Dermis blood vessel endothelial cell (primary cell): ENCODE results near the gene MTURN. TPM values are rescaled to one million over a fixed set of nuclear protein-coding genes. Genes with fewer than 3 reads are reported as not detected.
"Not testable (repeated sequence)": the region's sequence is repeated elsewhere in the genome, so short reads cannot be mapped to it uniquely, and the experiment has no call there.

Experiments used
- DNase-seq: peaks from one replicate; pipeline ENCODE4 v3.0.0; 2010
- total RNA-seq: library from RNA; depleted of rRNA; stranded (reverse); fragments of >200 nt; gene quantifications from 2 replicates; pipeline ENCODE4 v1.2.3, GENCODE V29; 2014

Gene MTURN
- total RNA-seq: 11.4 and 13.9 TPM in 2 replicates

DNA sequence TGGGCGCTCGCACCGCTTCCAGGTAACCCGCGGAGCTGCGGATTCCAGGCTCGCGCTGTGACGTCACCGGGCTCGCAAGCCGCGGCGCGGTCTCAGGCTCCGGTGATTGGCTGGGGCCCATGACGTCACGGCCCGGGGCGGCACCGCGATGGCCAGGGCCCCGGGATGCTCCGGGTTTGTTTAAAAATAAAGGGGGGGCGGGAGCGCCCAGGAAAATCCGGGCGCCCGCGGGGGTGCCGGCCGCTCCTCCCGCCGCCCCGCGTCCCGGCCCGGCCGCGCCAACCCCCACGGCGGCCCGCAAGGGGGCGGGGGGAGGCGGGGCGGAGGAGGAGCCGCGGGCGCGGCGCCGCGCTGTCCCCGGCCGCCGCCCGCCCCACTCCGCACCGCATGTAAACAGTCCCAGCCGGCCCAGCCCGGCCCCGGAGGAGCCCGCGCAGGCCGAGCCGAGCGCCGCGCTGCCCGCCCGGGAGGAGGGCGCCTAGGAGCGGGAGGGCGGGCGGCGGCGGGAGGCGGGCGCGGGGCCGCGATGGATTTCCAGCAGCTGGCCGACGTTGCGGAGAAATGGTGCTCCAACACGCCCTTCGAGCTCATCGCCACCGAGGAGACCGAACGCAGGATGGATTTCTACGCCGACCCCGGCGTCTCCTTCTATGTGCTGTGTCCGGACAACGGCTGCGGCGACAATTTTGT, at the start of gene MTURN:
Gene MTURN (plus strand): TSS at position 376 of the 690 bp plus-strand sequence. CDS start 151 bp downstream, at position 527.
- DNase-seq: peak; percentile 85

DNA sequence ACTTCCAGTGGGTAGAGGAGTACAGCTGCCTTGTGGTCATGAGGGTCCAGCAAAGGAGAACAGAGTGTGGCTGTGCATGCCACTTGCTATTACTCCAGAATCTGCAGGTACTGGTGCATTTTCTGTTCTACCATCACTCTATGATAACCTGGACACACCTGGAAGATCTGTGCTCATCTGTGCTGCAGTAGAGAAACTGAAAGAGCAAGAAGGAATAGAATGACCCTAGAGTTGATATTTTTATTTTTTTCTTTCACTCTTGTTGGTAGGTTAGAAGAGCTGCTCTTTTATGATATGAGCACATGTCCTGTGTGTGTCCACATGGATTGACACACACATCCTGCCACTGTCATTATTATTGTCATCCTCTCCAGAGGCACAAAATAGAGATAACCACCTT, 48.3 kb upstream of the MTURN start:
- no peak for DNase-seq

DNA sequence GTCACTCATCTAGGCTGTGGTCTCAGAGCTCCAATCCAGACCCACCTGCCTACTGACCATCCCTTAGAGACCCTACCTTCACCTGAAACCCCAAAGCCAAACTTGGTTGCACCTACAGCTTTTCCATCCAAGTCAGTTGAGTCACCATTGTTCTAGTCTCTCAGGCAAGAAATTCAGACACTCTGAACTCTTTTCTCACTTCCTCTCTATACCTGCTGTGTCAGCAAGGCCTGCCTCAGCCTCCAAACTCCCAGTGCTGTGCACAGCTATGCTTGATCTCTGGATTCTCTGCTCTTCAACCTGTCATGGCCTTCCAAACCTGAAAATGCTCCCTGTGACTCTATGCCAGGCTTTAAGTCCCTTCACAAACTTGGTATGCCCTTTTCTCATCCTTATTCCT, 47.4 kb upstream of the MTURN start:
- no peak for DNase-seq

DNA sequence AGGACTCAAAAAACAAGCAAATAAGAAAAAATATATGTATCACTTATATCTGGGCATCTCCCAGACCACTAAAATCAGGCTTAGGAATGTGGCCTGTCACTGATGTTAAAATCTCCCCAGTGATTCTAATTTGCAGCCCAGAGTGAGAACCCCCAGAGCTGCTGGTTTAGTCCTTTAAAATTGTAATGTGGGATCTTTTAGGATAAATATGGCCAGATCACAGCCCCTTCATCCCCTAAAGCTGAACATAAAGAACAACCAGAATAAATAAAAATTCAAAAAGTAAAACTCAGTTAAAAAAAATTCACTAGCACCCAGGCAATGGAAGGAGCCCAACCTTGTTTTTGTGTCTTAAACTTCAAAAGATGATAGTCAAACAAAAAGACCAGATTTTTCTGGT, 46.4 kb upstream of the MTURN start:
- DNase-seq: no peak

DNA sequence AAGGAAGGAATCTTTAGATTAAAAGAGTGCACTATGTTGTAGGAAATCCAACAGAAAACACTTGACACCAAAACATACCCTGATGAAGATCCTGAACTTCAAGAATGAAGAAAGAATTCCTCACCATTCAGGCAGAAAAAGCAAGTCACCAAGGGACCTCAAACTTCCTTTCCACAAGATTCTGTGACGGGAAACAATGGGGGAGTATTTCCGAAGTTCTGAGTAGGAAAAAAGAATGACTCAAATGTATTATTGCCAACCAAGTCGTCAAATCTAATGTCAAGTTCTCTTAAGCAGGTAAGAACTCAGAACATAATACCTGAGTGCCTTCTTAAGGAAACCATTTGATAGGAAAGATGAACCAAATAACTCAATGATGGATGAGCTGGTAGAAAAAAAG, 44.7 kb upstream of the MTURN start:
- peak; percentile 74 for DNase-seq

DNA sequence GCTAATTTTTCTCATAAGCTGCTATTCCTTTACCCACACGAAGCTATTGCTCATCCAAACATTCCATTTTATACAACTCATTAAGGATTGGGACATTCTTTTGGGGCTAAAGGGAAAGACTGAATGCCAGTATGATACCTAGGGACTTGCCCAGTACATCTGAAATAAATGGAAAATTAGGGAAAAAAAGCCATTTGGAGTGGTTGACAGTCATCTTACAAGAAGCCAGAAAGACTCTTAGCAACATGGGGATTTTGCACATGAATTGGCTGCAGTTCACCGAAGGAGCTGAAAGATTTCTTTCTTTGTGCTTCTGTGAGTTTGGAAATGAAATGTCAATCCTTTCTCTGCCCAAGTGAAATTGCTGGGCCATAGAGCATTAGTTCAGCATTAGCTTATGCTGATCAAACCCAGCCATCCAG, 43.3 kb upstream of the MTURN start:
- DNase-seq: no peak

DNA sequence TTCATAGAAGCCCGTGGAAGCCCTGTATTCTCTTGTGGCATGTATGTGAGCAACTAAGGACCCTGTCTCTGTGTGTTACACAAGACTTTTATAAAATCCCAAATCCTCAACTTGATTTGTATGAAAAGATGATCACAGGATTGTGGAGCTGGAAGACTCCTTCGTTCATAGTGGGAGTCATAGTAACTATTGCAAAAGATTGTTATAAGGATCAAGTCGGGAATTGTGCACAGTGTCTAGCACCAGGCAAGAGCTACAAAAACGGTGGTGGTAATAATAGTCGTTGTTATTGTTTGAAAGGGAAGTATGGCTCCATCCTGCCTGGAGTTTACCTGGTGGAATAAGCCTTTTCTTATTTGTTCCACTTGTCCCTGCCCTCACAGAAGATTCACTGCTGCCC, 42.8 kb upstream of the MTURN start:
- DNase-seq: no peak

DNA sequence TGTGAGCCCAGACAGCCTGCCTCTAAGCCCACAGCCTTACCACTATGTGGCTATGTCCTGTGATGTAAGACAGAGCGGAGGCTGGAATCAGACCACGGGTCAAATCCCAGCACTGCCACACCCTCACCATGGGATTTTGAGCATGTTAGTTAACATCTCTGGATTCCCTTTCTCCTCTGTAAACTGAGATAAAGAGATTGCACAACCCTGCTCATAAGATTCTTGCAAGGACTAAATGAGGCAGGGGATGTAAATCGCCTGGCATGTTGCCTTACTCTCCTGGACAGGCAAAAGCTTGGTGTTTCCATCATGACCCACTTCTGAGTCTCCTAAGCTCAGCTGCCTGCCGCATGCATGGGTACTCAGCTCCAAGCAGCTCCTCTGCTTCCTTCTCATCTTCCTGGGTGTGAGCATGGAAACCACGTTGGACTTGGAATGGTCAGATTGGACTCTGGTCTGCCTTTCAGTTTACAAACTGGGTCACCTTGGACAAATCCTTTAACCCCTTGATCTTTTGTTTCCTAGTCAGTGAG, 41.3 kb upstream of the MTURN start:
- no peak for DNase-seq

DNA sequence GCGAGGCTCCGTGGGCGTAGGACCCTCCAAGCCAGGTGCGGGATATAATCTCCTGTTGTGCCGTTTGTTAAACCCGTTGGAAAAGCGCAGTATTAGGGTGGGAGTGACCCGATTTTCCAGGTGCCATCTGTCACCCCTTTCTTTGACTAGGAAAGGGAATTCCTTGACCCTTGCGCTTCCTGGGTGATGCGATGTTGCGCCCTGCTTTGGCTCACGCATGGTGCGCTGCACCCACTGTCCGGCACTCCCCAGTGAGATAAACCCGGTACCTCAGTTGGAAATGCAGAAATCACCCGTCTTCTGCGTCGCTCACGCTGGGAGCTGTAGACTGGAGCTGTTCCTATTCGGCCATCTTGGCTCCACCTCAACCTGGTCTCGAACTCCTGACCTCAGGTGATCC, 36.2 kb upstream of the MTURN start:
- DNase-seq: not testable (repeated sequence)

DNA sequence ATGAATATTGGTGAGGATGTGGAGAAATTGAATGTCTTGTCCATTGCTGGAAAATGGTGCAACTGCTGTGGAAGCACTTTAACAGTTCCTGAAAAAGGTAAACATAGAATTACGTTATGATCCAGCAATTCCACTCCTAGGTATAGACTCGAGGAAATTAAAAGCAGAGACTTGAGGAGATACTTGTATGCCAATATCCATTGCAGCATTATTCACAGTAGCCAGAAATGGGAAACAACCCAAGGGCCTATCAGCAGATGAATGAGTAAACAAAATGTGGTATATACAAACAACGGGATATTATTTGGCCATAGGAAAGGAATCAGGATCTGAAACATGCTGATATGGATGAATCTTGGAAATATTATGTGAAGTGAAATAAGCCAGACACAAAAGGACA, 32.5 kb upstream of the MTURN start:
- no peak for DNase-seq

DNA sequence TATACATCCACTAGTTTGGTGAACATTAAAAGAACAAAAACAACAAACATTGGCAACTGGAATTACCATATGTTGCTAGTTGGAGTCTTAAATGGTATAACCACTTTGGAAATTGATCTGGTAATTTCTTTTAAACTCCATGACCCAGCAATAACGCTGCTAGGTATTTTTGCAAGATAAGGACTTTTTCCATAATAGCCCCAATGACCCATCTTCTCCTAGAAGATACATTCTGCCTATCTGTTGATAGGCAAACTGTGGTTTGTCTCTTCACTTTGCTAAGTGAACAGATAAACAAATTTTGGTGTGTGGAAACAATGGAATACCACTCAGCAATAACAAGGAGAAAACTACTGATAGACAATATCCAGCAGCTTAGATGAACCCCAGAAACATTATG, 30.6 kb upstream of the MTURN start:
- no peak for DNase-seq

DNA sequence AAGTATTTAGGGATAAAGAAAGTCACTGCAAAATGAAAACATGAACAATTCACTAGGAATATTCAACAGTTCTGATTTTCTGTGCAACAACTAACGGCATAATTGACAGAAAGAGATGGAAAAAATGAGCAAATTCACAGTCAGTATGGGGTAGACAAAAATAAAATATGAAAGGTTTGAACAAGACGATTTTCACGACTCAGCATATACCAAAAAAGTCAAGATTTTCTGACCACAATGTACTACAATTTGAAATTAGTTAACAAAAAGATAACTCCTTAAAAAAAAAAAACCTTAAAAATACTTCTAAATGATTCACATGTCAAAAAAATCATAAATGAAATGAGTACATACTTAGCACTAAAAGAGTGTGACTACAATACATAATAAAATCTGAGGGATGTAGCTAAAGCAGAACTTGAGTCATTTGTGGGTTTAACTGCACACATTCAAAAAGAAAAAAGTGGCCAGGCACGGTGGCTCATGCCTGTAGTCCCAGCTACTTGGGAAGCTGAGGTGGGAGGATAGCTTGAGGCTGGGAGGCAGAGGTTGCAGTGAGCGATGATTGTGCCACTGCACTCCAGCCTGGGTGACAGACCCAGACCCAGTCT, 22.6 kb upstream of the MTURN start:
- no peak for DNase-seq

DNA sequence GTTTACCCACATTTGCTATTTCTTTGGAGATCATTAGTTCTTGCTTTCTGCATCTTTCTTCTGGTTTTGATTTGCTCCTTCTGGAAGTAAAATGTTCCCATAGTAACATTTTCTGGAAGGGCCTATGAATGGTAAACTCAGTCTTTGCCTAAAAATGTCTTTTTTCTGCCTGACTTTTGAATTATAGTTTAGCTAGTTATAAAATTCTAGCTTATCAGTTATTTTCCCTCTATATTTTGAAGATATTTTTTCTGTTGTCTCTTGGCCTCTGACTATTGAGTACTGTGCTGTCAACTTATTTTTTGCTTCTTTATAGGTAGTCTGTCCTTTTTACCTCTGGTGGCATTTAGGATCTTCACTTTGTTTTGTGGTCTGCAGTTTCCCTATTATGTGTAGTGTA, 21.6 kb upstream of the MTURN start:
- no peak for DNase-seq

DNA sequence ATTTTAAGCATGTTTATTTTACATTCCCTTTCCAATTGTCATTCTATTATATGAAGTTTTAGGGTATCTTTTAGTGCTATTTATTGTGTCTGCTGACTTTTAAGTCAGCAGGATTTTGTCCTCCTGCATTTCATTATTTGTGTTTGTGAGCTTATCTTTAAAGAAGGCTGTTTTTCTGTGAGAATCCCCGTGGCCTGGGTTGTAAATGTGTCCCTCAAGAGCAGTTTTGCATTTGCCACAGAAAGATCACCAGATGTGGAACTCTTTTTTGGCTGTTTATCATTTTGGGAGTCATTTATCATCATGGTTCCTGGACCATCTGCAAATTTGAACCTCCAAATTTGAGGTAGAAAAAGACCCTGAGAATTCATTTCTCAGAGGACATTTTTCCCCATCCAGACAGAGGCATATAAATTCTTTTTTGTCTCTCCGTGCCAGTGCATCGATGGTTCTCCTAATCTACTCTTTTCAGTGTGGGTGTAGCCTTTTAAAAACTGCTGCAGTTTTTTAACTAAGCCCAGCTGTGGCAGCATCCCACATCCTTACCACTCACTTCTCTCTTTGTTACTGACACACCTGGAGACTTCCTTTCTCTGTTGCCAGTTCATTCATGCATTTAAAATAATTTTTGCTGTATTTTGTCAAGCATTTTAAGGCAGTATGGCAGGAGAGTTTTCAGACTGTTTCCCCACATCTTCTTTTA, 20.1 kb upstream of the MTURN start:
- no peak for DNase-seq

DNA sequence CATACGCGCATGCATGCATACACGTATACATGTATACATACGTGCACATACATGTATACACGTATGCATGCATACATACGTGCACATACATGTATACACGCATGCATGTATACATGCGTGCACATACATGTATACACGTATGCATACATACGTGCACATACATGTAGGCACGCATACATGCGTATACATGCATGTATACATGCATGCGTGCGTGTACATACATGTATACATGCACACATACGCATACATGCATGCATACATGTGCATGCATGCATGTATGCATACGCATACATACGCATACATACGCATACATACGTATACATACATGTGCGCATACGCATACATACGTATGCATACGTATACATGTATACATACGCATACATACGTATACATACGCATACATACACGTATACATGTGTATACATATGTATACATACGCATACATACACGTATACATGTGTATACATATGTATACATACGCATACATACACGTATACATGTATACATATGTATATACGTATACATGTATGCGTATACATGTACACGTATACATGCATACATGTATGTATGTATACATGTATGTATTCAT, 19.0 kb upstream of the MTURN start:
- DNase-seq: no peak

DNA sequence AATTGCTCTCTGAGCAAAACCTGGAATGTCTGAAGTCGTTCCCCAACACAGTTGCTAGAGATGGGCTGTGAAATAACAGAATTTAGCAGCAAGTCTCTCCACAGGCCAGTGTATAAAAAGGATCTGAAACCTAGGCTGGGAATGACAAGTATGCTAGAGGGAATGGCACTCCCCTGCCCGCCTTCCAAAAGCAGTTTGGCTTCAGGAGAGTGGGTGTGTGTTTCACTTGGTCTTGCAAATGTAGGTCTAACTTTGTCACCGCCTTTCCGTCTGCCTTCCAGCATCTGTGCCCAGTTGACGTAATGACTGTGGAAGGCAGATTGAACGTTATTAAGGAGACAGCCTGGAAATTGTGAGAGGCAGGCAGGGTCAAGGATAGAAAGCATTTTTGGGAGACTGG, 18.0 kb upstream of the MTURN start:
- DNase-seq: no peak

DNA sequence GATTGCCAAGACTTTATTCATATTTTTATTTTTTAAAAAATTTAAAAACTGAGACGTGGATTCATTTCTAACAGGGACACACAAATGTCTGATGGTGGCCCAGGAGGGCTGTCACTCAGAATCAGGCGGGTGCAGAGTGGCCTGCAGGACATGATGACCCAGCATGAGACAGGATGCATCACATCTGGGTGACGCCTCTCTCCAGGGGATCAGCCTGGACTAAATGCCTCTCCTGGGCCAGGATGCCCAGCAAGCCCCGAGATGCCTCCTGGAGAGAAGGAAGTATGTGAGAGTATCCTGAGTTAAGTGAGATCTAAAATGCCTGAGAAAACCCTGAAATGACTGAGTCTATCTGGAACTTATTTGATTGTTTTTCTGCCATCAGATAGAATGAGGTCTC, 16.9 kb upstream of the MTURN start:
- DNase-seq: no peak

DNA sequence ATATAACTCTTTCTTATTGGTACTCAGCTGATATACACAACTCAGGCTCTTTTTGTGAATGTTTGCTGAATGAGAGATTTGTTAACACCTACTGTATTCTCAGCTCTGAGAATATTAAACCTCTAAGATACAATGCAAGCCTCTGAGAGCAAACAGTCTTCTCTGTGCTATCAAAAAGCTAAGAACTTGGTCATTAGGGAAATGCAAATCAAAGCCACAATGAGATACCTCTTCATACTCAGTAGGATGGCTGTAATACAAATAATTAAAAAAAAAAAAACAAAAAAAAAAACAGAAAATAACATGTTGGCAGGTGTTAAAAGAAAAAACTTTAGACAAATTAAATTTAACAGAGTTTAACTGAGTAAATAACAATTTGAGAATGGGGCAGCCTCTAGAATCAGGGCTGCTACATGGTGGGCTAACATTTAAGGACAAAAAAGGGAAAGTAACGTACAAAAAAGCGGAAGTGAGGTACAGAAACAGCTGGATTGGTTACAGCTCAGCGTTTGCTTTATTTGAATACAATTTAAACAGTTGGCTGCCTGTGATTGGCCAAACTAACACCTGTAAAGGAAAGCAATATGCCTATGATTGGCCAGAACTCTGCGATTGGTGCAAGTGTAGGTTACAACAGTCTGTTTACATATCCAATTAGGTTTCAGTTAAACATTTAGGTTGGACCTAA, 14.8 kb upstream of the MTURN start:
- no peak for DNase-seq

DNA sequence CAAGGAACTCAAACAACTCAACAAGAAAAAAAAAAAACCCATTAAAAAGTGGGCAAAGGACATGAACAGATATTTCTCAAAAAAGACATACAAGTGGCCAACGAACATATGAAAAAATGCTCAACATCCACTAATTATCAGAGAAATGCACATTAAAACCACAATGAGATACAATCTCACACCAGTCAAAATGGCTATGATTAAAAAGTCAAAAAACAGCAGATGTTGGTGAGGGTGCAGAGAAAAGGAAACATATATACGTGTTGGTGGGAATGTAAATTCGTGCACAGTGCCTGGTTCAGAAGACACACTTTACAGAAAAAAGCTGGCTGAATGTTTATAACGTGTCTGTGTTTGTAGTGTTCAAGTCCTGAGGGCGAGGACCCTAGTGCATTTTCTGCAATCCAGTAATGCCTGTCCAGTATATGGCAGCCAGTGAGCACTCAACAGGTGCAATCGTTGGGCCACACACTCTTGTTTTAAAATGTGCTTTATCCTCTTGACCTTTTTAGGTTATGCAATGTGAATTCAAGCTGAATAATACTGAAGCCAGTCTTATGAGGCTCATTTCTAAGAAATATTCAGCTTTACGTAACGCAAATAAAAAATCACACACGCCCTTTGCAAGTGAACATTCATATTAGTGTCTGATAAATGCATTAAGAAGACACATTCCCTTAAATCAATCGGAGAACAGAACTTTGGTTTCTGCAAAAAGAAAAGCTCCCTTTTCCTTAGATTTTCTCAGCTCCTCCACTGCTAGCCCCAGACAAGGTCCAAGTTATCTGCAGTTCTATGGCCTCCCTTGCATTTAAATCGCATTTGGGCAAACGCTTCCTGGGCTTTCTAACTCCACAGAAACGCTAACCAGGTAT, 813 bp upstream of the MTURN start:
- DNase-seq: no peak

DNA sequence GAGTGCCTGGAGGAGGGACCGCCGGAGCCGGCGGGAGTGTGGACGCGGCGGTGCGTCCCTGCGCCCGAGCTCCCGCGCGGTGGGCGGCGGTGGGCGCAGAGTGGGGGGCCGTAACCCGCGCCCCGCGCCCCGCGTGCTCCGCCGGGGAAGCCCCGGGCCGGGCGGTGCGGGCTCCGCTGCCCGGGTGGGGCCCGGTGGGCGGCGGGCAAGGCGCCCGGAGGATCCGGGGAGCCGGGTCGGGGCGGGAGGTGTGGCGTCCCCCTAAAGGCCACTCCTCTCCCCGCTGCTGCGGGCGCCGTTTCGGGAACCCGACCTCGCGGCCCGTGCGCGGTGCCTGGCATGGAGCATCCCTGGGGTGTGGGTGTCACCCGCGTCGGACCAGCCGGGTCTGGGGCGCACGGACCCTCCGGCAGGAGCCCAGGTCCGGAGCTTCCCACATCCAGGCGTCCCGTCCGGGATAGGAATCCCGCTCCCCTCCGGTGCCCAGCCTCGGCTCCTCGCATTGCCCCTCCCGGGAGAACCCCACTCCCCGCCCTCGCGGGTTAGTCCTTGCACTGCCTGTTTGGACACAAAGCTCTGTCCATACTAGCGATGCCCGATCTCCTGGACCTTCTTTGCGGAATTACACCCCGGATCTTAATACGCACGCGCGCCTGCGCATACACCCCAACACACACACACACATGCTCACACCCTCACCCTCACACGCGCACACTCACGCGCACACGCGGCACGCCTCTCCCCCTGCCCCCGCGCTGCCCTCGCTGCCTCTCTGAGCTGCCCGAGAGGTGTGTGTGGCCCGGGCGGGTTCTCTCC, 723 bp downstream of the MTURN start:
- peak; percentile 56 for DNase-seq
